Measurements from ENCODE around the gene MVB12B.

DNA sequence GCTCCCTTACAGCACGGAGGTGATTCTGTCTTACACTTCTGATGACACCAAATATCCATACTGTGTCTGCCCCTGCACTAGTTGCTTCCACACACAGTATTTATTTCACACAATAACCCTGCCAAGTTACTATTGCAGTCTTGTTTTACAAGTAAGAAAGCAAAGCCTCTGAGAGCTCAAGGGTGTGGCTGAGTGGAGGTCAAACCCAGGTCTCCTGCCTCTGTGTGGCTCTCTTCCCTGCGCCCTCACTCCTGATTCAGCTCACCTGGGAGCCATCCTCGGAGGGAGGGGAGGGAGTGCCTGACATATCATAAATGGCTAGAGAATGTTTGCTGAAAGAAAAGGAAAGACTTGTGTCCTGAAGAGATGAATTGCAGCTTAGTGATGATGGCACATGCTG is 41.0 kb downstream of the MVB12B start:
- TF ChIP-seq POLR2A (IDR thresholded peaks at IDR 0.05) = no peak
- TF ChIP-seq, protein P1, sequence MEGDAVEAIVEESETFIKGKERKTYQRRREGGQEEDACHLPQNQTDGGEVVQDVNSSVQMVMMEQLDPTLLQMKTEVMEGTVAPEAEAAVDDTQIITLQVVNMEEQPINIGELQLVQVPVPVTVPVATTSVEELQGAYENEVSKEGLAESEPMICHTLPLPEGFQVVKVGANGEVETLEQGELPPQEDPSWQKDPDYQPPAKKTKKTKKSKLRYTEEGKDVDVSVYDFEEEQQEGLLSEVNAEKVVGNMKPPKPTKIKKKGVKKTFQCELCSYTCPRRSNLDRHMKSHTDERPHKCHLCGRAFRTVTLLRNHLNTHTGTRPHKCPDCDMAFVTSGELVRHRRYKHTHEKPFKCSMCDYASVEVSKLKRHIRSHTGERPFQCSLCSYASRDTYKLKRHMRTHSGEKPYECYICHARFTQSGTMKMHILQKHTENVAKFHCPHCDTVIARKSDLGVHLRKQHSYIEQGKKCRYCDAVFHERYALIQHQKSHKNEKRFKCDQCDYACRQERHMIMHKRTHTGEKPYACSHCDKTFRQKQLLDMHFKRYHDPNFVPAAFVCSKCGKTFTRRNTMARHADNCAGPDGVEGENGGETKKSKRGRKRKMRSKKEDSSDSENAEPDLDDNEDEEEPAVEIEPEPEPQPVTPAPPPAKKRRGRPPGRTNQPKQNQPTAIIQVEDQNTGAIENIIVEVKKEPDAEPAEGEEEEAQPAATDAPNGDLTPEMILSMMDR (IDR thresholded peaks at IDR 0.05) = no peak
